HK-2 (cell line): ENCODE measurements around the gene DFFA.
"Not testable (repeated sequence)": the region's sequence is repeated elsewhere in the genome, so short reads cannot be mapped to it uniquely, and the experiment has no call there.

Experiments
- DNase-seq: peaks from one replicate; pipeline ENCODE4 v3.0.0-alpha.2; 2018; ENCODE audit not compliant: unreplicated experiment

Gene DFFA

DNA sequence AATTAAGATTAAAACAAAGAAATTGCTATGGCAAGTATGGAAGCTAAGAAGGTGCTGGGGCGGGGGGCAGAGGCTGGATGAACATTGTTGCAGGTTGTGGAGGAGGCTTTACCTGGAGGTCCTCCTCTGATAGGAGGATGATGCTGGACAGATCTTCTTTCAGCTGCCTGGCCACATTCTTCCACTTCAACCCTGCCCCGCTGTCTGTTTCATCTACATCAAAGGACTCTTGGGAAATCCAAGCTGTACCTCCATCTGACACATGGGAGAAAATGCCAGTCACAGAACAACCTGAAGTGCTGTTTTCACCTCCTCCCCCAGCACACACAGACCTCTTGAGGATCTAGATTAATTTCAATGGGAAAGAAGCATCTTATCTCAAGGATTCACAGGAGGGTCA lies 5.3 kb downstream of the DFFA start:
- no peak for DNase-seq

DNA sequence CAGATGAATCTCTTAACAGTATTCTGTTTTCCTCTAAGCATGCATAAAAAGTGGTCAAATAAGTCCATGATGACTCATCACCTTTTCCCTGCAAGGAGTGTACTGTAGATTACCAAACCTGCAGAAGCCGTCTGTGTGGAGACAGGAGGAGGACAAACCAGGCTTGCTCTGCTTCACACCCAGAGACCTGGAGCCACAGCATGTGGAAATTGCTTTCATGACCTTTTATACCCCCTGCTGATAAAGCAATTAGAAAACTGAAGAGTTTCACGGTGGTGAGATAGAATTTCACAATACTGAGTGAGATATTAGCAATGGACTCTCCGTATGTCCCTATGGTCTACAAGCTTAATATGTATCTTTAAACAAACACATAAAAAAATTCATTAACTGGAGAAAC lies 13.1 kb downstream of the DFFA start:
- peak; percentile 31 for DNase-seq

DNA sequence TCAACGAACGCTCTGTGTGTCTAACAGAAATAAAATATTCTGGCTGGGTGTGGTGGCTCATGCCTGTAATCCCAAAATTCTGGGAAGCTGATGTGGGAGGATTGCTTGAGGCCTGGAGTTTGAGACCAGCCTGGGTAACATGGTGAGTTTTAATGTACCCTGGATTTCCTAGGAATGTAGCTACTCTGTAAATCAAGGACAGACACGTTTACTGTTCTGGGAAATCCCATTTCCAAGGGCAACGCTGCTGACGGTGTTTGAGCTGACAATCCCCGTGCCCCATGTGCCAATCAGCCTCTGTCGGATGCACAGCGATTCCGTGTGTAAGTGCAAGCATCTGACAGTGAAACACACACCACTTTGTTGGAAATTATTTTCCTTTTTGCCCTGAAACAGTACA lies 14.5 kb downstream of the DFFA start:
- DNase-seq, result no peak

DNA sequence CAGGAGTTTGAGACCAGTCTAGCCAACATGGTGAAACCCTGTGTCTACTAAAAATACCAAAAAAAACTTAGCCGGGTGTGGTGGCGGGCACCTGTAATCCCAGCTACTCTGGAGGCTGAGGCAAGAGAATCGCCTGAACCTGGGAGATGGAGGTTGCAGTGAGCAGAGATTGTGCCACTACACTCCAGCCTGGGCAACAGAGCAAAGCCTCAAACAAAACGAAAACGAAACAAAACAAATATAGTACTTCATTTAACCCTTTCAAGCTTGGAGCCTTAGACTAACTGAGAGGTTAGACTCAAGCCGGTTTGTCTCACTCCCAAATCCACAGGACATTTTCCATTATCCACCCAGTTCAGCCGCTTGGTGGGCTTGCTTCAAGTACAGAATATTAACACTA lies 14.9 kb downstream of the DFFA start:
- not testable (repeated sequence) for DNase-seq

DNA sequence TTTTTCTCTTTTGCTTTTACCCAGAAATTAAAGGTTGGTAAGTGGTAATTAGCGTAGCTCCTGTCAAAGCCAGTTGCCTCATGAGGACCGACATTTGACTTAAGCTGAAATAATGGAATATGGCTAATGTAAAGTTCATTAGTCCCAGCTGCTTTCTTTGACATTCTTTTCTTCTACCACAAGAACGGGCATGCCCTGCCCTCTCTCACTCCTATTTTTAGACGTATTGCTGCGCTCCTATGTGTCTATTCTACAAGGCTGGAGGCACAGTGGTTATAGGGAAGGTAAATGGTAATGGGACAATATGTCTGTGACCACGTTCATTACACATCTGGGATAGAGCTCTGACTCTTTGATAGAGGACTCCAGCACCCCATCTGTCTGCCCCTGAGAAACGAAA lies 15.7 kb downstream of the DFFA start:
- no peak for DNase-seq

DNA sequence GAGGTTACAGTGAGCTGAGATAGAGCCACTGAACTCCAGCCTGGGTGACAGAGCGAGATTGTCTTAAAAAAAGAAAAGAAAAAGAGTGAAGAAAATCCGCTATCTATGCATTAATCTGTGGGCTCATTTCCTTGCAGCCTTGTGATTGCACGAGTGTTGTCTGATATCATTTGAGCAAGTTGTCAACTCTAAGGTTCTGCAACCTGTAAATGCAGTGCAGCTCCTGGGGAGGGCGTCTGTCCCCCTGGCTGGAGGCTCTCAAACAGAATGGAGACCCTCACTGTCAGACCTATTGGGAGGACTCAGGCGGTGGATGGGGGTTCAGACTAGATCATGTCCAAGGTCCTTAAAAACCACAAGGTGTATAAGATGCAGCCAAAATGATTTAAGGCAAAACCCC lies 16.3 kb downstream of the DFFA start:
- DNase-seq, result no peak

DNA sequence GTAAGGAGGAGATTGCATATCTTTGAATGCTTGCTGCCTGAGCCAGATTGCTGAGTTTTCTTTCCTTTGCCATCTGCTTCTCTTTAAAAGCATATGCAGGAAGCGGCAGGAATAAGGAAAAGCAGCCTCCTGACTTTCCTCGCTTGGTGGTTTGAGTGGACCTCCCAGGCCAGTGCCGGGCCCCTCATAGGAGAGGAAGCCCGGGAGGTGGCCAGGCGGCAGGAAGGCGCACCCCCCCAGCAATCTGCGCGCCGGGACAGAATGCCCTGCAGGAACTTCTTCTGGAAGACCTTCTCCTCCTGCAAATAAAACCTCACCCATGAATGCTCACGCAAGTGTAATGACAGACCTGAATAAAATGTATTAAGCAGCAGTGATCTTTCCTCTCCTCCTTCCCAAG lies 21.0 kb downstream of the DFFA start:
- no peak for DNase-seq

DNA sequence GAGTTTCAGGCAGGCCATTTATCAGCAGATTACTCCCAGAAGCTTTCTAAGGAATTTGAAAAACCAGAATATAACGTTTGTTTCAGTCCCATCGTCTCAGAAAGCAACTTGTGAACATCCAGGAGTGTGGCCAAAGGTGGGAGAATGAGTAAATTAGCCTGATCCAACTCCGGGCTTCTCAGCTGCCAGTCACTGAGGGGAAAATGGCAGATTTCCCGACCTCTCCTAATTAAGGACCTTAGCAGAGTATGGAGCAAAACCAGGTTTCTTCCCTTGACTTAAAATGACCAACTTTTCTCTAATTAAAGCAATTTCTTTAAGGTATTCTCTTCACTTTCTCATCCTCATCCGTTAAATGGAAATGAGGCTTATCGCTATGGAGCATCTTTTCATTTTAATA lies 21.5 kb downstream of the DFFA start:
- no peak for DNase-seq

DNA sequence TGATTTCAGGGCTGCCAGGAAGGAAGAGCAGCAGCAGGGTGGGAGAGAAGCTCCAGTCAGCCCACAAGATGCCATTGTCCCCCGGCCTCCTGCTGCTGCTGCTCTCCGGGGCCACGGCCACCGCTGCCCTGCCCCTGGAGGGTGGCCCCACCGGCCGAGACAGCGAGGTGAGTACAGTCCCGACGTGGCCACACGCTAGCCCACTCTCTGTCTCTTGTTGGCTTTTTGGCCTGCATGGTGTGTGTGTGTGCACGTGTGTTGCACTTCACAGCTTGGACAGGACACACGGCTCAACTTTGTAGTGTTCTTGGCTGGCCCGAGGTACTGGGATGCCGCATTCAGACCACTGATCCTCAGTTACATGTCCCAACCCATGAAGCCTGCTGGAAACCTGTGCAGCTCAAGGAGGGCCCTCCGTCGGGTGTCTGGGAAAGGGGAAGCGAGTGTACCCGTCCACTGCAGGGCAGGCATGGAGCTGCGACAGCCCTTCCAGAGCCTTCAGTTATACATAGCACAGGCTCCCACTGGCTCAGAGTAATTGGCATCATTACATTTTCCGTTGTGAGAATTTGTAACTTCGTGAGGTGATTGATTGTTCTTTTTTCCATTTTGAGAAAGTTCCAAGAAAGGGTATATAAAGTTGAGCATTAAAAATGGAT lies 22.0 kb downstream of the DFFA start:
- no peak for DNase-seq

DNA sequence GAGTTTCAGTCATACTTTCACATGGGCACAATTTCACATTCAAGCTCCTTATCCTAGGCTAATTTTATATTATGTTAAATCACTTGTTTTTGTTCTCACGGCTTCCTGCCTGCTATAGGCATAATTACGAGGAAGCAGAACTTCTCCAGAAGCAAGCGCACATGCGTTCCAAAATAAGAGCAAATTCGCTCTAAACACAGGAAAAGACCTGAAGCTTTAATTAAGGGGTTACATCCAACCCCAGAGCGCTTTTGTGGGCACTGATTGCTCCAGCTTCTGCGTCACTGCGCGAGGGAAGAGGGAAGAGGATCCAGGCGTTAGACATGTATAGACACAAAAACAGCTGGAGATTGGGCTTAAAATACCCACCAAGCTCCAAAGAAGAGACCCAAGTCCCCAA lies 22.6 kb downstream of the DFFA start, which contains the start of gene CORT:
Gene CORT (plus strand): TSS at position 281 of the 400 bp plus-strand sequence. CDS start 193 bp downstream, outside the sequence.
- DNase-seq, result no peak

DNA sequence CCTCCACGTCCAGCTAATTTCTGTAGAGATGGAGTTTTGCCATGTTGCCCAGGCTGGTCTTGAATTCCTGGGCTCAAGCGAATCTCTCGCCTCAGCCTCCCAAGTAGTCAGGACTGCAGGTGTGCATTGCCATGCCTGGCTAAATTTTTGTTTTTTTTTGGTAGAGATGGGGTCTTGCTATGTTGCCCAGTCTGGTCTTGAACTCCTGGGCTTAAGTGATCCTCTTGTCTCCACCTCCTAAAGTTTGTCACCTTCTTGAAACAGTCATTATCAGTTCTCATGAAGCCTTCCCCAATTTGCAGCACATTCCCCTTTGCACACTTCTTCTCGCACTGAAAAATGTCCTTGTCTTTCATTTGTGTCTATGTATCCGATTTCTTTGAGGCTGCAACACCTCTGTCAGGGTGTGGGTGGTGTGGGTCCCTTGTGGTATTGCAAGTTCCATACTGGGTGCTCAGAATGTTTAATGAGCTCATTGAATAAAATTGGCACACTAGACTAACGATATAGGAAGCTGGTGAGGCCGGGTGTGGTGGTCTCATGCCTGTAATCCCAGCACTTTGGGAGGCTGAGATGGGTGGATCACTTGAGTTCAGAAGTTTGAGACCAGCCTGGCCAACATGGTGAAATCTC lies 25.4 kb downstream of the DFFA start:
- DNase-seq, result no peak

DNA sequence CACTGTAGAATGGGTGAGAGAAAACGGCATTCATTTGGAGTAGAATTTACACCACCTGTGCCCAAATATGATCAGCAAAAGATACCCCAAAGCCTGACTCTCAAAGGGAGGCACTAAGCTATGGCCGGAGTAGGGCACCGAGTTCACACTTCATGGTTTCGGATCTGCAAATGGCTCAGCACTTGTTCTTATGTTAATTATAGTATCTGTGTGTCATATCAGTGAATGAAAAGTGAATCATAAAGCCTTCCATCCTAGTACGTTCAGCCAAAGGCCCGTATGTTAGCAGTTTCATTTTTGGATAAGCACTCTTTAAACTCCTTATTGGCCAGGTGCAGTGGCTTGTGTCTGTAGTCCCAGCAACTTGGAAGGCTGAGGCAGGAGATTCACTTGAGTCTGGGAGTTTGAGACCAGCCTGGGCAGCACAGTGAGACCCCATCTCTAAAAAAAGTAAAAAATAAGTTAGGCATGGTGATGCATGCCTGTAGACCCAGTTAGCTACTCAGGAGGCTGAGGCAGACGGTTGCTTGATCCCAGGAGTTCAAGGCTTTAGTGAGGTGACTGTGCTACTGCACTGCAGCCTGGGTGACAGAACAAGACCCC lies 27.4 kb downstream of the DFFA start:
- DNase-seq, result no peak

DNA sequence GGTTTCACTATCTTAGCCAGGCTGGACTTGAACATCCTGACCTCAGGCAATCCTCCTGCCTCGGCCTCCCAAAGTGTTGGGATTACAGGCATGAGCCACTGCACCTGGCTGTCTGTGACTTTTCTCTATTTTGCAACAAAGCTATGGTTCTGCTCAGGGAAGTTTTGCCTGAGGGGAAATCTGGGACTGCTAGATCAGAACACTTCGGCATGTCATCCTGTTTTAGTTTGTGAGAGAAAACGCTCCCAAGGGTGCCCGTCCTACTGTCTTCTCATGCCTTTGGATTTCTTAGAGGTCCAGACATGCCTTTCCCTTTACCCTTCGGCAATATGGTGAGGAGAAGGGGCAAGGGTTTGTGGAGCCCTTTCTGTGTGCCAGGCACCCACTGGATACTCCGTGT lies 28.1 kb downstream of the DFFA start:
- no peak for DNase-seq

DNA sequence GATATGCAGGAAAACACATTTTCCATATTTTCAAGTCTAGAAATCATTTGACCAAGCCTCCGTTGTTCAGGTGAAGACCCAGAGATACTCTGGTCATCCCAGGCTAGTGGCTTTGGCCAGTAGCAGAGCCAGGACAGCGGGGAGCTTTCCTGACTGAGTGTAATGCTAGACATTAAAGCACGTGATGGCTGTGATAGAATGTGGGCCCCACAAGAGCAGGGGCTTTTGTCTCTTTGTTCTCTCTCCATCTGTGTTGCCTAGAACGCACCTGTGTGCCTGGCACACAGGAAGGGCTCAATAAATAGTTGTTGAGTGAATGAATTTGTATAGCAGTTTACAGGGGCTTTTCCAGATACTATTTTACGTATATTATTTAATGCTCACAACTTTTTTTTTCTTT lies 31.5 kb downstream of the DFFA start:
- DNase-seq, result no peak

DNA sequence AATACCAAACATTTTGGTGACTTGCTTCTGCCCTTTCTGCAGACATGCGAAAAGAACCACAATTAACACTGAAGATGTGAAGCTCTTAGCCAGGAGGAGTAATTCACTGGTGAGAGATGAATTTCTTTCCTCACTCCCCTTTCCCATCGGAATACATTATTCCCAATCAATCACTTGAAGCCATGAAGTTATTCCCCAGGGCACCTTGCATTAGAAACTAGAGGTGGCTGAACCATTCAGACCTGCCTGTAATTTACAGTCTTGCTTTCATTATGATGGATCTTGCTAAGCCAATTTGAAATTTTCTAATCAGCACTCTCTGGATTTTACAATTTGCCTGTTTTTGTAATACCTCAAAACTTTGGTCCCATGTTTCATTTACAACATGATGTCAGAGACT lies 32.0 kb downstream of the DFFA start:
- DNase-seq, result no peak

DNA sequence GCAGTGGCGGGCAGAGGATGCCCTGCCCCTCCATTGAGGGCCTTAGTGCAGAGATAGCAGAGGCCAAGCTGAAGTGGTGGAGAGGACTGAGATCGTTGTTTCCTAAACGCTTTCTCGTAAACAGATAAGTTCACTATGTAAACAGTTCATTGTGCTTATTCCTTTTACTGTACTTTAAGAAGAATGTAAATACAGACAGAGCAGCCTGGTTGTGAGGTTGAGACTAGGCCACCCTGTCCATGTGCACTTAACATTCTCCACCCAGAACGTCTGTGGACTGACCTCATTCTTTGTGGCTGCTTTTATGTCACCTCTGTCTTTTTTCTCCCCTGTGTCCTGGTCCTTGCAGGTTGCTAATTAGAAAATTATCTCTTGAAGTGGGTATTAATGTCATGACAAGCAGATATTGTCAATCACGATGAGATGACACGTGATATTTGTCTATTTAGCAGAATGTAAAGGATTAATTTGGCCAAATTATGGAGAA lies 33.6 kb downstream of the DFFA start:
- no peak for DNase-seq

DNA sequence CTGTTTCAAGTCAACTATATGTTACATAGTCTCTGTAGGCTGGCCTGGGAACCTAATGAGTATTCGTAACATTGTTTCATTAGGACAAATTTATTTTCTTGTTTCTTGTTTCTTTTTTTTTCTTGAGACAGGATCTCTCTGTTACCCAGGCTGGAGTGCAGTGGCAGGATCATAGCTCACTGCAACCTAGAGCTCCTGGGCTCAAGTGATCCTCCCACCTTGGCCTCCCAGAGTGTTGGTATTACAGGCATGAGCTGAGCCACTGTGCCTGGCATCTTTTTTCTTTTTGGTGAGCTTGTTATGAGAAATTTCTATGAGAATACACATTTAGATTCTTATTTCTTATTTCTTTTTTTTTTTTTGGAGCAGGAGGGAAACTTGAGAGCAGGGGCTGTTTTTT lies 35.3 kb downstream of the DFFA start:
- no peak for DNase-seq

DNA sequence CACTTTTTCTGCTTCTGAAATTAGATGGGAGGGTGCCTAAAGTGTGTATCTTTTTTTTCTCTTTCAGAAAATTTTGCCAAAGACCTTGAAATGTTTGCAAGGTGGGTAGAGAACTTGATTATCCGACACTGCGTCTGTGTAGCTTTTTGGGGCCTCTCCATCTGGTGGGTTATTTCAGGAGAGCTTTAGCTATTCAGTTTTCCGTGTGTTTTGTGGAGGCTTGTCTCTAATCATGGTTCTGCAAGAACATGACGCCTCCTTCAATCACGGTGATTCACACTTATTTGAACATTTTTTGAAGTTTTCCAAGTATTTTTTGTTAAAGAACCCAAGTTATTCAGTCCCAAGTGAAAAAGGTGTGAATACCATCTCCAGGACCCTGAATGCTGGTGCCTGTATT lies 37.7 kb downstream of the DFFA start:
- DNase-seq, result no peak

DNA sequence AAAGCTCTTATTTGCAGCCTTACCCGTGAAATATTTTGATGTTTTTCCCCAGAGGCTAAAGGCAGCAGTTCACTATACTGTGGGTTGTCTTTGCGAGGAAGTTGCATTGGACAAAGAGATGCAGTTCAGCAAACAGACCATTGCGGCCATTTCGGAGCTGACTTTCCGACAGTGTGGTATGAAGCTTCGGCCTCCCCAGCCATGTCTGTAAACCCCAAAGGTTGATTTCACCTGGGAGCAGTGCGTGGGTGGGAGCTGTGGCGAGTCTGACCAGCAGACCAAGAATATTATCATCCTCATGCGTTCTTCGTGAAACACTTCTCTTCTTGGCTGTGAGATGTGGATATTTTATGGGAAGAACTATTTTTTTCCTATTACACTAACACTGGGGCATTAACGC lies 38.5 kb downstream of the DFFA start:
- no peak for DNase-seq

DNA sequence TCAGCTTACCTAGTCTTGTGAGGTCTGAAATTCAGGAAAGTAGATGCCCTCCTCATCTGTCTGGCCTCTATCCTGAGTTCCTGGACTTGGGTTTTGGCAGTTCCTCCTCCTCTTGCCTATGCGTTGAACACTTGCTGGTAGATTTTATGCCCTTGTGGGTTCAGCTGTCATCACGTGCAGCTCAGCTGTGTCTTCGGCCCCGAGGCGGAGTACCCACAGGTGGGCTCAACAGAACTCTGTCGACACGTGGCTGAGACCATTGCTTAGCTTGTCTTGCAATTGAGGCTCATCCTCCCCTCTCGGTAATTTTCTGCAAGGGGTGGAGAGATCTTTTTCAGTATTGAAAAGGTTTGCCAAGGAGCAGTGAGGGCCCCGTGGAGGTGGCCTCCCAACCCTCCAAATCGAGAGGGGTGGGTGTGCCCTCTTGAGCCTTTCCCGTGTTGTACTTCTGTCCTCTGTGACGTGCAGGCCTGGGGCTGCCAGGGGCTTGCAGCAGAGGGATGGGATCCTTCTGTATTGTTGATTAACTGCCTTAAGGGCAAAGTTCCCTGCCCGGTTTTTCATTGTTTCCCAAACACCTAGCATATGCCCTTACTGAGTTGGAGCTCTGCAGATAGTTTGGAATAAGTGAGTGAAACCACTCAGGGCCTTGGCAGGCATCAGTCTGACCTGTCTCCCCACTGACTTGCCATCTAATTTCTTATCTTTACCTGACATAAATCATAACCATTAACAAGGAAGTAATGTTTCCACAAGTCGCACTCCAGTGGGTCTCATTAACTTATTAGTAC lies 39.2 kb downstream of the DFFA start:
- DNase-seq, result no peak

DNA sequence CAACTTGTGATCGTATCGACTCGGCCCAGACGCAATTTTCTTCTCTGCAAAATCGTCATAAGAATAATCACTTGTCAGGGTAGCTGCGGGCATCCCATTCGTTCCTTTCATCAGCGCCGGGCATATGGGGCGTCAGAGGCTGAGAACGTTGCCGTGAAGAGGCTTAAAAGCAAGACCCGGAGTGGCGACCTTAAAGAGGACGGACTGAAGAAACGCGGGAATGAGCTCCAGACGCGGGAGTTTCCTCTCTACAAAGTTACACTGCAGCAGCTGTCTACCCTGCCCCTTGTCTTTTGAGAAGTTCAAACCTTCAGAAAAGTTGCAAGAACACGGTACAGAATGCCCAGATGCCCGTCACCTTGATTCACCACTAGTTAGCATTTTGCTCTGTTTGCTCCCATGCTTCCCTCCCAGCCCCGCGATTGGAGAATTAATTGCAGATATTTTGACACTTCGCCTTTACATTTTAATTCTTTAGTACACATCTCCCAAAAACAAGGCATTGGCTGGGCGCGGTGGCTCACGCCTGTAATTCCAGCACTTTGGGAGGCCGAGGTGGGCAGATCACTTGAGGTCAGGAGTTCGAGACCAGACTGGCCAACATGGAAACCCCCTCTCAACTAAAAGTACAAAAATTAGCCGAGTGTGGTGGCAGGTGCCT lies 41.1 kb downstream of the DFFA start:
- DNase-seq, result no peak
